HG03521 (cell line): ENCODE data around the gene CXCL10.
"Not testable (repeated sequence)": the region's sequence is repeated elsewhere in the genome, so short reads cannot be mapped to it uniquely, and the experiment has no call there.

Experiments
- ATAC-seq: cut with Tn5 transposase; IDR thresholded peaks from one replicate; pipeline ENCODE4 v1.9.1; 2021; ENCODE audit warnings: mild to moderate bottlenecking, moderate library complexity; ENCODE audit not compliant: unreplicated experiment

Gene CXCL10

DNA sequence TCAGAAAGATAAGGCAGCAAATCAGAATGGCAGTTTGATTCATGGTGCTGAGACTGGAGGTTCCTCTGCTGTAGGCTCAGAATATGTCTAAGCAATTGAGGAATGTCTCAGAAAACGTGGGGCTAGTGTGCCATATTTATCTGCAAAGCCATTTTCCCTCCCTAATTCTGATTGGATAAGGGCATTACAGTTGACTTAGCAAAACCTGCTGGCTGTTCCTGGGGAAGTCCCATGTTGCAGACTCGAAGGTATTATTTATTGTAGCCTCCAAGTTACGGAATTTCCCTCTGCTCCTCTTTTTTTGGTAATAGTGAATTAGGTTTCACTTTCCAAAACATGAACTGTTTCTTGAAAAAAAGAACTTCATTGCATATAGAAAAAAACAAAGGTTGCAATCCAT is at the start of gene CXCL10:
TSS of gene CXCL10 (minus strand) at position 109 of the 400 bp plus-strand sequence. CDS start at position 43, 66 bp downstream.
- ATAC-seq, result no peak

DNA sequence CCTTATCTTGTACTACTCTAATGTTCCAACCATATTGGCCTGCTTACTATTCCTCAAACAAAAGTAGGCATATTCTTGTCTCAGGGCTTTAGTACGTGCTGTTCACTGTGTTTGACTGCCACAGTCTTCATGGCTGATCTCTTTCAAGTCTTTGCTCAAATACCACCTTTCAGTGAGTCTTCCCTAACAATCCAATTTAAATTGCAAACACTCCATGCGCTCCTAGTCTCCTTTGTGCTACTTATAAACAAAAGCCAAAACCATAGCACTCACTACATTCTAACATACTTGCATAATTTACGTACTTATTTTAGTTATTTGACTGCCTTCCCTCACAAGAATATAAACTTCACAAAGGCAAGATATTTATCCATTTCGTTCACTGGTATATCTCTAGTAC is 49.5 kb upstream of the CXCL10 start:
- ATAC-seq, result no peak

DNA sequence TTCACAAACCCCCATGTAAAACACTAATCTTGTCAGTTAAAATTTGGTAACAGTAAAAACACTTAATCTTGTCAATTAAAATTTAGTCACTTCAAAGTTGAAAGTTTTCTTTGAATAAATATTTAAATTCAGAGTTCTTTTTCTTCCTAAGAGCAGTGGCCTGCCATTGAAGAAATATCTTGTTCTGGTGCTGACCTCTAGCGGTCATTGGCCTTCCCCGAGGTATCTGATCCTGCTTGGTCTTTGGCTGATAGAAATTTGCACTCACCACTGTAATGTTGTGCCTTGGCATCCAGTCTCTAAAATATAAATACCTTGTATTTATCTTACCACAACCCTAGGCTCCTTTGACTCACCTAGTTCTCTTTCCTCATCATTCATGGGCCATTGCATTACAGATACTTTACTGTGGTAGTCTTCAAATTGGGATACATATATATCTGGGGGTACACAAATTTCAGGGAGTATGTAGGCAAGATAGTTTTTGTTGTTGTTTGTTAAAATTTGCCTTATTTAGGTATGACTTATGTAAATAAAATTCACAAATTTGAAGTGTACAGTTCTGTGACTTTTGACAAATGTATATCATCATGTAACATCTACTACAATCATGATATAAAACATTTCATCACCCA is 44.5 kb upstream of the CXCL10 start:
- ATAC-seq, result peak; percentile 71

DNA sequence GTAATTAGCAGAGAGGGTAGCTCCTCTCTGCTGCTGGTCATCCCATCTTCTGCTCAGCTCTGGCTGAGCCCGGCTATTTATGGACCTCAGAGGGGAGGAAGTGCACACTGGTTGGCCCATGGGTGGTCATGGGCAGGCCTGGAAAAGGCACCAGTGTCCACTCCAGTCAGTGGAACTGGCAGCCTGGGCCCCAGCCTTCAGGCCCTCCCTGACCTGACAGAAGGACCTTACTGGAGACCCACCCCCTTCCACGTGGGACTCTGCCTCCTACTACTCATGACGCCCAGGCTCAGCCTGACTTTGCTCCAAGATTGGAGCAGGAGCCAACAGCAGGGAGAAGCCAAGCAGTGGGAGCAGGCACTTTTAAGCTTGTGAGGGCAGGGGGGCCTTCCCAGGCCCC is 43.2 kb upstream of the CXCL10 start:
- no peak for ATAC-seq

DNA sequence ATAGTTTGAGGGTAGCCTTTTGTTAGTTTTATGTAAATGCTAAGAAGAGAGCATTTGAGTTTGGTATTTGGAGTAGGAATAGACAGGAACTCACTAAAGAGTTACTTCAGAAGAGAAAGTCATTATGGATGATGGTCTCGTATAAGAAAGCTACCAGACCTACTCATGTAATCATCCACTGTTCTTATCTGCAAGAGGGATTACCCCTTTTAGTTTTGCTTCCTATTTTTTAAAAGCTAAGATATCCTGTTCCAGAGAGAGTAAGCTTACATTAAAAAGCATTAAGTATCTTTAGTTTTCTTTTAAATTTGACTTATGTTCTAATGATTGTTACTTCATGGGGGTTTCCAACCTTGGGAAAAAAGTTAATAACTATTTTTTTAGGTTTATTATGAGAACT is 38.7 kb upstream of the CXCL10 start:
- no peak for ATAC-seq

DNA sequence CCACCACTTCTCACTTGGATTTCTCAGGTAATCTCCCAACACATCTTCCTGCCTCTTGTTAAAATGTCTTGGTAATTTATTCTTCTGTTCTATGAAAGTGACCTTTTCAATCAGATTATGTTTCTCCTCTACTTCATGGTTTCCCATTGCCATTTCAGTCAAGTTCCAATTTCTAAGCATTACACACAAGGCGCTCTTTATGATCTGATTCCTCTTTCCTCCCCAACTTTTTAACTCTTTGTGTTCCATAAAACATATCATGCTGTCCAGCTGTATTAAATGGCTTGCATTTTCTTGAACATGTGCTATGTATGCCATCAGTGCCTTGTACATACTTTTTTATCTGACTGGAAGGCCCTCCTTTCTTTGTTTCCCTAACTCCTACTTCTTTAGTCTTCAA is 38.1 kb upstream of the CXCL10 start:
- no peak for ATAC-seq

DNA sequence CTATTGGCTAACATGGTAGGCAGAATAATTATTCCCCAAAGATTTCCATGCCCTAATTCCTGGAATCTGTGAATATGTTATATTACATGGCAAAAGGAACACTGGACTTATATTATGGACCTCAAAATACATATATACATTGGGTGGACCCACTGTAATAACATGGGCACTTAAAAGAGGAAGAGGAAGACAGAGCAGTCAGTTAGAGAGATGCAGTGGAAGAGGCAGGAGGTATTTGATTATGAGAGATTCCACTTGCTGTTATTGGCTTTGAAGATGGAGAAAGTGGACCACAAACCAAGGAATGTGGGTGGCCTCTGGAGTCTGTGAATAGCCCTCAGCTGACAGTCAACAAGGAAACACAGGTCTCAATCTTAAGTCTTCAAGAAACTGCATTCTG is 37.2 kb upstream of the CXCL10 start:
- ATAC-seq, result no peak

DNA sequence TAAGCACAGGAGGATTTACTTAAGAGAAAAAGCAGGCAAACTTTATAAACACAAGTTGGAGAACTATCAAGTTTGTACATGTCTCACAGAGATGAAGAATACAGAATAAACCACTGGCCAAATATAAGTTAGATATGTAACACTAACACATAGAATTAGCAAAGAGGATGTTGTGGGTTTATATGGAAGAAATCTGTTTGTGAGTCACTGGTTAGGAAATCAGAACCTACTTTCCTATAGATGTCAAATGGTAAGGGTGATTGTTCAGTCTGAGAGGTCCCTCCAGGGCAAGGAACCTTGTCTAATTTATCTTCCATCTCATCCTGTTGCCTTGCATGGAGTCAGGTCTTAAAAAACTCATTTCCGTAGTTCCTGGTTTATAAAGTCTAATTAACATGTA is 36.5 kb upstream of the CXCL10 start:
- no peak for ATAC-seq

DNA sequence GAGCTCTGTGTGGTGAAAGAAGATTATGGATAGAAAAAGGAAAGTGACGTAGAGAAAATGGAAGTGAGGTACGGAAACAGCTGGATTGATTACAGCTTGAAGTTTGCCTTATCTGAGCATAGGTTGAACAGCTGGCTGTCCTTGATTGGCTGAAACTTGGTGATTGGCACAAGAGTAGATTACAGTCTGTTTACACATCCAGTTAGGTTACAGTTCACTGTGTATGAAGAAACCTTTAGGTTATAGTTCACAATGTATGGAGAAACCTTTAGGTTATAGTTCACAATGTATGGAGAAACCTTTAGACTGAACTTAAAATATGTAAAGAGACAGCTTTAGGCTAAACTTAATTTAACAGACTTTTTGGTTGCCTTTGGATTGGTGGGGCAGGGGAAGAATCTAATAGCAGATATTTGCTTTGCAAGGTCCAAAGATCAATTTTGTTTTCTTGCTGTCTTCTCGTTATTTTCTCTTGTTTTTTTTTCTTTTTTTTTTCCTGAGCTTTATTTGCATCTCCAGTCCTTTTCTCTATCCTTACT is 35.7 kb upstream of the CXCL10 start:
- no peak for ATAC-seq

DNA sequence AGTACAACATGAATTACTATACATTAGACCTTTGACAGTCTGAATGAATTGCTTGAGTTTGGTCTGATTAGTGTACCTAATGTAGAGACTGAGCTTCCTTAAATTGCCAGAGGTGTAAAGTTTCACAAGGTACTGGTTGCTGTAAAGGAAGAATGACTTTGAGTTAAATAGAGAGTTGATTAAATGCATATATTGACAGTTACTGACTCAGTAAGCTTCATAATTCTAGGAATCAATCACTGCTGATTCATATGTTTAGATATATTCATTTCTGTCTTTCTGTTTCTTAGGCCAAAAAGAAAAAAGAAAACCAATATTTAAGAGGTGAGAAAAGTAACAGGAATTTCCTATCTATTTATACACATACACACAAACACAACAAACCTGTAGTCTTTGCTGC is 35.0 kb upstream of the CXCL10 start:
- ATAC-seq, result no peak

DNA sequence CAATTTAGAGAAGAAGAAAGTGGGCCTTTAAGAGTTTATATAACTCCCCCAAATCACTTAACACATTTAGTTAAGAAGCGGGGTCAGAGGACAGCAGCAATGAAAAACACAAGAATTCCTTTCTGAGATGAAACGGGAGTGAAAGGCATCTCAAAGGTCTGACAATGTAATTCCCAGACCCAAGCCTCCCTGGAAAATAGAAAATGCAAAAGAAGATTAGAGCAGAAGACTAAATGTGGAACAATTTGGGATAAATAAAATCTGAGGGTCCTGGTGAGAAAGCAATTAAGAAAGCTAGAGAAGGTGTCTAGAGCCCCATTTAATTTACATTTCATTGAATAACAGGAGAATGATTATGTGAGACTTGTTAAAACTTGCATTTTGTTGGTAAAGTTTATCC is 32.1 kb upstream of the CXCL10 start:
- ATAC-seq, result no peak

DNA sequence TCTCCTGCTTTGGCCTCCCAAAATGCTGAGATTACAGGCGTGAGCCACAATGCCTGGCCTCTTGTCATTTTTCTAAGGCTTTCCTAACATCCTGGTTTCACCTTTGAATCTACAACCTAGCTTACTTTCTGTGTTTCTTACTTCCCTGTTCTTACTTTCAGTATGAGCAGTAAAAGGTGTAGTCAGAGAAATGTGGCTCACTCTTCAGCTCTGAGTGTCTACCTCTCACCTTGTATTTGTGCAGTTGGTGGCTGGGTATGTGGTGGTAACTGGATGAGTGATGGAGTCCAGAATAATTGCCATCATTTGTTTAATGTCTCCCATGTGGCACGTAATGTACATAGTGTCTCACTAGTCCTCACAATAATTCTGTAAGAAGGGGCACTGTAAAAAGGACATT is 31.7 kb upstream of the CXCL10 start:
- ATAC-seq, result peak; percentile 97

DNA sequence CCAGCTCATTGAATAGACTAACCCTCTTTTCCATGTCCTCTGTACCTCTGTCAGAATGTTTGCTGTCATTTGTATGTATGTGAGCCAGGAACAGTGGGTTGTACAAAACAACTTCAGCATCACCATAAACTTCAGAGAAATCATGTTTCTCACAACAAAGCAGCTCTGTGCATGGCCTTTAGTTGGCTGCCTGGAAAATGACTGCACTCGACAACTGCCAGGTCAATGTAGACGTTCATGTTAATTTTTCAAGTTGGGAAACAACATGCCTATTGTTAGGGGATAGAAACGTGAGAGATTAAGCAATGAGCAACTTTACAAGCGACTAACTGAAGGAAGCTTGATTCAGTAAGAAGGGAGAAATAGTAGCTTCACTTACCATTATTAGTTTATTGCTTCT is 30.4 kb upstream of the CXCL10 start:
- no peak for ATAC-seq

DNA sequence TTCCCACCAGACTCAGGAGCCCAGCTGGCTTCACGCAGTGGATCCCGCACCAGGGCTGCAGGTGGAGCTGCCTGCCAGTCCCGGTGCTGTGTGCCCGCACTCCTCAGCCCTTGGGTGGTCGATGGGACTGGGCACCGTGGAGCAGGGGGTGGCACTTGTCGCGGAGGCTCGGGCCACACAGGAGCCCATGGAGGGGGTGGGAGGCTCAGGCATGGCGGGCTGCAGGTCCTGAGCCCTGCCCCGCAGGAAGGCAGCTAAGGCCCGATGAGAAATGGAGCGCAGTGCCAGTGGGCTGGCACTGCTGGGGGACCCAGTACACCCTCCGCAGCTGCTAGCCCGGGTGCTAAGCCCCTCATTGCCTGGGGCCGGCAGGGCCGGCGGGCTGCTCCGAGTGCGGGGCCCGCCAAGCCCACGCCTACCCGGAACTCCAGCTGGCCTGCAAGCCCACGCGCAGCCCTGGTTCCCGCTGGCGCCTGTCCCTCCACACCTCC is 27.3 kb upstream of the CXCL10 start:
- ATAC-seq, result not testable (repeated sequence)

DNA sequence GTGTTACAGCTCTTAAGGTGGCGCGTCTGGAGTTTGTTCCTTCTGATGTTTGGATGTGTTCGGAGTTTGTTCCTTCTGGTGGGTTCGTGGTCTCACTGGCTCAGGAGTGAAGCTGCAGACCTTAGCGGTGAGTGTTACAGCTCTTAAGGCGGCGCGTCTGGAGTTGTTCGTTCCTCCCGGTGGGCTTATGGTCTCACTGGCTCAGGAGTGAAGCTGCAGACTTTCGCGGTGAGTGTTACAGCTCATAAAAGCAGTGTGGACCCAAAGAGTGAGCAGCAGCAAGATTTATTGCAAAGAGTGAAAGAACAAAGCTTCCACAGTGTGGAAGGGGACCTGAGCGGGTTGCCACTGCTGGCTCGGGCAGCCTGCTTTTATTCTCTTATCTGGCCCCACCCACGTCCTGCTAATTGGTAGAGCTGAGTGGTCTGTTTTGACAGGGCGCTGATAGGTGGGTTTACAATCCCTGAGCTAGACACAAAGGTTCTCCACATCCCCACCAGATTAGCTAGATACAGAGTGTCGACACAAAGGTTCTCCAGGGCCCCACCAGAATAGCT is 26.6 kb upstream of the CXCL10 start:
- not testable (repeated sequence) for ATAC-seq

DNA sequence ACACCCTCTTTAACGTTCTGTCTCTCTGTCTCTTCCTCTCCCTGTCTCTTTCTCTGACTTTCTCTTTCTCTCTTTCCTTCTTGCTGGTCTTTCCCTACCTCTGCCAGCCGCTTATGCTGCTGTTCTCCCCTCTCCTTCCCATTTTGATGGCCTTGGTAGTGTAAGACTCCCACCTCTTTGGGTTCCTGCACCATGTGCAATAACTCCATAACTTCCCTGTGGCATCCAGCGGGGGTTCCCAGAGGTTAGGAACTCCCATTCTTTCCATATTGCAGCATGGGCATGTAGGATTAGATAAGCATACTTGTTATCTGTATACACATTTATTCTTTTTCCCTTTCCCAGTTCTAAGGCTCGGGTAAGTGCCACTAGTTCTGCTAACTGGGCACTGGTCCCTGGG is 21.4 kb upstream of the CXCL10 start:
- ATAC-seq, result not testable (repeated sequence)

DNA sequence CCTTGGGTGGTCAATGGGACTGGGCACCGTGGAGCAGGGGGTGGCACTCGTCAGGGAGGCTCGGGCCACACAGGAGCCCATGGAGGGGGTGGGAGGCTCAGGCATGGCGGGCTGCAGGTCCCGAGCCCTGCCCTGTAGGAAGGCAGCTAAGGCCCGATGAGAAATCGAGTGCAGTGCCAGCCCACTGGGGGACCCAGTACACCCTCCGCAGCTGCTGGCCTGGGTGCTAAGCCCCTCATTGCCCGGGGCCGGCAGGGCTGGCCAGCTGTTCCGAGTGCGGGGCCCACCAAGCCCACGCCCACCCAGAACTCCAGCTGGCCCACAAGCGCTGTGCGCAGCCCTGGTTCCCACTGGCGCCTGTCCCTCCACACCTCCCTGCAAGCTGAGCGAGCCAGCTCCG is 20.0 kb upstream of the CXCL10 start:
- ATAC-seq, result not testable (repeated sequence)

DNA sequence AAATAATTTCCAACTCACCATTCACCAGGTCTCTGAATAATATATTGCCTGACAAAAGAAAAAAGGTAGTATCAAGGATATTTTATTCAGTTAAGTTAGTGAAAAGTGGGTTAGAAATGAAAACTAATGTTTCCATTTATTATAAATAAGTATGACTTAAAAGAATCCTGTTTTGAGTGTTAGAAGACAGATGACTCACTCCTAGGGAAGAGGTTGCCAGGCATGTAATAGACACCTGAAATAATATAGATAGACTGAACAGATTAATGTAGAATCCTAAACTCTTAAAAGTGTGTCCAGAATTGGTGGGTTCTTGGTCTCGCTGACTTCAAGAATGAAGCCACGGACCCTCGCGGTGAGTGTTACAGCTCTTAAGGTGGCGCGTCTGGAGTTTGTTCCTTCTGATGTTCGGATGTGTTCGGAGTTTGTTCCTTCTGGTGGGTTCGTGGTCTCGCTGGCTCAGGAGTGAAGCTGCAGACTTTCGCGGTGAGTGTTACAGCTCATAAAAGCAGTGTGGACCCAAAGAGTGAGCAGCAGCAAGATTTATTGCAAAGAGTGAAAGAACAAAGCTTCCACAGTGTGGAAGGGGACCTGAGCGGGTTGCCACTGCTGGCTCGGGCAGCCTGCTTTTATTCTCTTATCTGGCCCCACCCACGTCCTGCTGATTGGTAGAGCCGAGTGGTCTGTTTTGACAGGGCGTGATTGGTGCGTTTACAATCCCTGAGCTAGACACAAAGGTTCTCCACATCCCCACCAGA is 19.1 kb upstream of the CXCL10 start:
- ATAC-seq, result not testable (repeated sequence)

DNA sequence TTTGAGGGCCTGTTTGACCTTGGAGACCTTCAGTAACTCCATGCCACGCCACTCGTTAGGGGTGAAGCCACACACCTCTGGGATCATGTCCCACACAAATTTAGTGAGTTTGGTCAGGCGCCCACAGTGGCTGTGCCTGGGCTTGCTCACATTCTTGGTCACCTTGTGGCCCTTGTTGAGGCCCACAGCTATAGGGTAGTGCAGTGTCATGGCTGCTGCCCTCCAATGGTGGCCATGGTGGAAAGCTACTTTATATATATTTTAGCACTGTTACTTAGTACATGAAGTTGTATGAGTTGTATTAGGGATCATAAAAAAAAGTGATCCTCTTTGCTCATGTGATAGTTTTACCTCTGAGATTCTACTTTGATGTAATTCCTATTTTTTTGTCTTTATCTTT is 13.6 kb upstream of the CXCL10 start:
- ATAC-seq, result no peak

DNA sequence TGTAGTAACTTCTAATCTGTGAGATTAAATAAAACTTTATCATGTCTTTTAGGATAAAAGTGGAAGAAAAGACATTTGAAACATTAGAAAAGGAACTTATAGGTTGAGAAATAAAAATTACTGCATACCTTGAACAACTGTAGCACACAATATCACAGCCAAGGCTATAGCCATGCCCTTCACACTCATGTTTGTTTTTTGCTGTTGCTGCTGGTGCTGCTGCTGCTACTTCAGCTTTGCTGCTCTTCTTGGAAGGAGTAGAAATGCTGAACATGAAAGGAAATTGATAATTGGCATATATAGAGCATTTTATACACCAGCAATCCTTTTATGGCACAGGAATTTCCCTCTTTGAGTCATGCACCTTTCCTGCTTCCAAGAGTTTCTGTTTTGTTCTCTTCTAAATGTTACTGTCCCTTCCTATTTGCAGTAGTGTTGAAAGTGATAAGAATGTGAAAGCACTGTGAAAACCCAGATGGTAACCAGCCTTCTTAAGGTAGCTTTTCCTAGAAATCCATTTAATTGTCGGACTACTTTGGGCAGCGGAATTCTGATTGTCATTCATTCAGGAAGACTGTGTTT is 12.6 kb upstream of the CXCL10 start, which contains the start of gene CXCL11:
TSS of gene CXCL11 (minus strand) at position 272 of the 582 bp plus-strand sequence. CDS start at position 189, 83 bp downstream.
- no peak for ATAC-seq

DNA sequence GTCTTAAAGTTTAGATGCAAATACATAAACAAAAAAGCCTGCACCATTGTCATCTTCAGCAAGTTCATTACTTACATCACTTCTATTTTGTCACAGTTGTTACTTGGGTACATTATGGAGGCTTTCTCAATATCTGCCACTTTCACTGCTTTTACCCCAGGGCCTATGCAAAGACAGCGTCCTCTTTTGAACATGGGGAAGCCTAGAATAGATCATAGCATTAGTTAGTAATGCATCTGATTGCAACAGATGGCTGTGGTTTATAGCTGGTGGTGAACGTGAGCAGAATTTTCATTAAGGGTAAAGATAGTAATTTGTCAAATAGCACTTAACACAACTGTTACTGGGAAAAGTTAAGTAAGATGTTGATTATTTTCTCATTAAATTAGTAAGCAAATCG is 11.8 kb upstream of the CXCL10 start:
- no peak for ATAC-seq
